ENCODE data around the gene ABHD17C.

Gene ABHD17C

DNA sequence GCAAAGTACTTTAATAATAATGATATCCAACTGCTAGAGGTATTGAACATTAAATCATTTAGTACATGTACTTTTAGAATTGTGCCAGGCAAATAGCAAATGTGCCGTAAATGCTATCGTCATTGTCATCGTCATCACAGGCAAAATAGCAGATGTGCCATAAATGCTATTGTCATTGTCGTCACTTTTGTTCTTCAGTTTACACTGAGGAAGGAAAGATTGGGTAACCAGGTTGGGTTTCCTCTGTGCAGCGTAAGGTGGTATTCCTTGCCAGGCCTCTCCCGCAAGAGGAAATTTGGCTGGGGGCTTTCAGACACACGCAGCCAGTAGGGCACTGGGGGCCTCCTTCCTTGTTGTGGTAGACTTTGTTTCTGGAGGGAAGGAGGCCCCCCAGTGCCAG lies 26.4 kb downstream of the ABHD17C start:
- DNase-seq (ENCODE audit: low spot score) = no peak
- in situ Hi-C loops (cut with MboI; ENCODE audit: low pct_unique_long_range_greater_than_20kb, low sequenced_read_pairs, unreplicated experiment) = no loop called here
- TF ChIP-seq, protein P1, sequence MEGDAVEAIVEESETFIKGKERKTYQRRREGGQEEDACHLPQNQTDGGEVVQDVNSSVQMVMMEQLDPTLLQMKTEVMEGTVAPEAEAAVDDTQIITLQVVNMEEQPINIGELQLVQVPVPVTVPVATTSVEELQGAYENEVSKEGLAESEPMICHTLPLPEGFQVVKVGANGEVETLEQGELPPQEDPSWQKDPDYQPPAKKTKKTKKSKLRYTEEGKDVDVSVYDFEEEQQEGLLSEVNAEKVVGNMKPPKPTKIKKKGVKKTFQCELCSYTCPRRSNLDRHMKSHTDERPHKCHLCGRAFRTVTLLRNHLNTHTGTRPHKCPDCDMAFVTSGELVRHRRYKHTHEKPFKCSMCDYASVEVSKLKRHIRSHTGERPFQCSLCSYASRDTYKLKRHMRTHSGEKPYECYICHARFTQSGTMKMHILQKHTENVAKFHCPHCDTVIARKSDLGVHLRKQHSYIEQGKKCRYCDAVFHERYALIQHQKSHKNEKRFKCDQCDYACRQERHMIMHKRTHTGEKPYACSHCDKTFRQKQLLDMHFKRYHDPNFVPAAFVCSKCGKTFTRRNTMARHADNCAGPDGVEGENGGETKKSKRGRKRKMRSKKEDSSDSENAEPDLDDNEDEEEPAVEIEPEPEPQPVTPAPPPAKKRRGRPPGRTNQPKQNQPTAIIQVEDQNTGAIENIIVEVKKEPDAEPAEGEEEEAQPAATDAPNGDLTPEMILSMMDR (IDR thresholded peaks at IDR 0.05; ENCODE audit: extremely low read depth, insufficient read depth, missing control alignments) = no peak

DNA sequence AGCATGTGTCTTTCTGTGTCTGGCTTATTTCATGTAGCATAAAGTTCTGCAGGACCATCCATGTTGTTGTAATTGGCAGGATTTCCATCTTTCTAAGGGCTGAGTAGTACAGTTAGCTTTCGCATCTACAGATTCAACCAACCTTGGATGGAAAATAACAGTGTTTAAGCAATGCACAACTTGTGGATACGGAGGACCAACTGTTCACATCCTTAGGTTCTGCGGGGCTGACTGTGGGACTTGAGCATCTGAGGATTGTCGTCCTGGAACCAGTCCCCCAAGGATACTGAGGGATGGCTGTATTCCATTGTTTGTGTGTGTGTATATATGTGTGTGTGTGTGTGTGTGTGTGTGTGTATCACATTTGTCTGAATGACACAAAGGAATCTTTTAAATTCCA lies 27.7 kb downstream of the ABHD17C start:
- TF ChIP-seq, protein P1 (IDR thresholded peaks at IDR 0.05; ENCODE audit: extremely low read depth, insufficient read depth, missing control alignments) = no peak
- in situ Hi-C loops (cut with MboI; ENCODE audit: low pct_unique_long_range_greater_than_20kb, low sequenced_read_pairs, unreplicated experiment) = no loop called here
- no peak for DNase-seq (ENCODE audit: low spot score)

DNA sequence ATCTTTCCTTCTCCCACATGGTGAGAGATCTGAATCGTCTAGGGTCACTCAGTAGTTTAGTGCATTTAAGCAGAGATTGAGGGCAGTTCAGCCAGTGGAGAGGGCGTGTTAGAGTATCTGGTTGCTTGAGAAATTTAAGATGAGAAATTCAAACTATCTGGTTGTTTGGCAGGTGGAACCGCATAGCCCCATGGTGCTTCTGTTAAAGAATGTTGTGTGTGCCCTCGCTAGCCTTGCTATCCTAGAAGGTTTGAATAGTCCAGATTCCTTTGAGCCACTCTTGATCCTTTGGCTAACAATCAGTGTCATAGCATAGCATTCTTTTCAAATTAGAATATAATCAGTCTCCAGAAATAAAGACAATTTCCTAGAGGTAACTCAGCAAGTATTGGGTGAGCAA lies 32.1 kb downstream of the ABHD17C start:
- TF ChIP-seq, protein P1 (IDR thresholded peaks at IDR 0.05; ENCODE audit: extremely low read depth, insufficient read depth, missing control alignments) = no peak
- DNase-seq (ENCODE audit: low spot score) = no peak
- in situ Hi-C loops (cut with MboI; ENCODE audit: low pct_unique_long_range_greater_than_20kb, low sequenced_read_pairs, unreplicated experiment) = no loop called here

DNA sequence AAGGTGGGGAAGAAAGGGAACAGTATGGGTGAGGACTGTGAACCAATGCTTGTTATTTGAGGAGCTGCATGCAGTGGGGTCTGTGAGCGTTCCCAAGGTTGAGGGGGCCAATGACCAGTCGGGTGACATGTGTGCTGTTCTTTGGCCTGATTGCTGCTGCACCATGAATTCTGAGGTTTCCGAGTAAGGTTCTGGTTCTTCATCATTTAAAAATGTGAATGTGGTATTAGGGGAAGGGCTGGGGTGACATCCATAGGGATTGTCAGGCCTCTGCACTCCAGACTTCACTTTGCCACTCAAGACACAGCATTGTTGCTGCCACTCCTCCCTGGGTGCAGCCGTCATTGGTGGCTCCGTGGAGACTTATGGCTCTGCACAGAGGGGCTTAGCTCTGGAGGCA lies 32.5 kb downstream of the ABHD17C start:
- no peak for DNase-seq (ENCODE audit: low spot score)
- in situ Hi-C loops (cut with MboI; ENCODE audit: low pct_unique_long_range_greater_than_20kb, low sequenced_read_pairs, unreplicated experiment) = no loop called here
- TF ChIP-seq, protein P1 (IDR thresholded peaks at IDR 0.05; ENCODE audit: extremely low read depth, insufficient read depth, missing control alignments) = no peak

DNA sequence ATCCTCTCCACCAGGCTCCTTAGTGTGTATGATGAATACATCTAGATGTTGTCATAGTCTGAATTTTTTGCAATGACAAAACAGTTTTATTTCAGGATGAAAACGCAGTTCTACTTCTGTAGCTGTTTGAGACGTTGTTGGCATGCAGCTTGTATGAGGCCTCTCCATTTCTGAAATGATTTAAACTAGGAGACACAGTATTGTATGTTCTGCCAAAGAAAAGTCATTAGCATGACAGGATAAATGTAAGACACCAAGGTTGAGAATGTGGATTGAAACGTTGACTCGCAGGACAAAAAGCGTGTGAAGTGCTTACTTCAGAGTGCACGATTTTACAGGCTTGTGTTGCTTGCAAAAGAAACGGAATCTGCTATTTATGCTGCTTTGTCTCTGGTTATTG lies 35.3 kb downstream of the ABHD17C start:
- in situ Hi-C loops (cut with MboI; ENCODE audit: low pct_unique_long_range_greater_than_20kb, low sequenced_read_pairs, unreplicated experiment) = no loop called here
- TF ChIP-seq, protein P1 (IDR thresholded peaks at IDR 0.05; ENCODE audit: extremely low read depth, insufficient read depth, missing control alignments) = no peak
- DNase-seq (ENCODE audit: low spot score) = no peak

DNA sequence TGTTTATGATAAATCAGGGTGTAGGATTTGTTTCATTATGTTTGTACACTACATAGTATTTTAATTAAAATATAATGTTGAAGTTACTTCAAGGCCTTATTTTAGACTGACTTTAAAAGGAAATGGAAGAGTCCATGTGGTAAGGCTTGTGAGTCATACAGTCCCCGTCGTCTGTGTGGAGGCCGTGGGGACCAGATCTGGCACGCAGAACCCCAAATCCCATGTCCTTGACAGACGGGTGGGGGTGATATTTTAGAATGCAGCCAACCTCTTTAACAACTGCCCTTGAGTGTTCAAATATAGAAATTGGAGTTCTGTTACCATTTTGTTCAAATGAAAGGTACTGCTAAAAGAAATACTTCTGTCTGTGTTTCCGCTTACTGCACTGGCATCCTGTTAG lies 35.8 kb downstream of the ABHD17C start:
- in situ Hi-C loops (cut with MboI; ENCODE audit: low pct_unique_long_range_greater_than_20kb, low sequenced_read_pairs, unreplicated experiment) = no loop called here
- TF ChIP-seq, protein P1 (IDR thresholded peaks at IDR 0.05; ENCODE audit: extremely low read depth, insufficient read depth, missing control alignments) = no peak
- DNase-seq (ENCODE audit: low spot score) = no peak

DNA sequence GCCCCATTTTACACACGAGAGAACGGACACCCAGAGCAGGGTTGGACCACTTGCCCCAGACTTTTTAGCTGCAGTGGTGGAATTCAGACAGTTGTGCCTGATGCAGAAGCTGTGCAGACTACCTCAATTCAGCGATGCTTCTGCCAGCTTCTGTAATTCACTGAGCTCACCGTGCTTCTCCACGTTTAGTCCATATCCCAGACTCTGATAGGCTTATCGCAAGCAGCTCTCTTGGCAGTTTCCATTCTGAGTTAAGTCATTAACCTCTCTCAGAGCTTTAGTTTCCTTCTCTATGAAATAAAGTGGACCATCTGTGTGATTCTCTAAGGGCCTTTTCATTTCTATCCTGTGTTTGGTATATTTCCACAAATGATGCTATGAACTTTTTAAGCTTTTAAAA lies 37.1 kb downstream of the ABHD17C start:
- TF ChIP-seq, protein P1 (IDR thresholded peaks at IDR 0.05; ENCODE audit: extremely low read depth, insufficient read depth, missing control alignments) = no peak
- no peak for DNase-seq (ENCODE audit: low spot score)
- in situ Hi-C loops (cut with MboI; ENCODE audit: low pct_unique_long_range_greater_than_20kb, low sequenced_read_pairs, unreplicated experiment) = no loop called here
